A549 (cell line): ENCODE measurements around the gene SYT5.

Experiments used
- HDAC2 ChIP-seq: fragments of 200-600 bp; sonication (generic); IDR thresholded peaks from 2 replicates; pipeline ENCODE4 v1.6.1; 2016
- KDM5A ChIP-seq: fragments of 200-600 bp; sonication (generic); IDR thresholded peaks from 2 replicates; pipeline ENCODE4 v1.6.1; 2016; ENCODE audit warnings: antibody characterized with exemption, mild to moderate bottlenecking
- MAX ChIP-seq: IDR thresholded peaks from 2 replicates; pipeline ENCODE4 v1.6.1; 2012
- MAZ ChIP-seq: fragments of 150-350 bp; IDR thresholded peaks from 2 replicates; pipeline ENCODE4 v1.6.1; 2014; ENCODE audit warnings: antibody characterized with exemption, low read depth, low read length, borderline replicate concordance
- MYC ChIP-seq: IDR thresholded peaks from 2 replicates; pipeline ENCODE4 v1.6.1; 2012; ENCODE audit warnings: mild to moderate bottlenecking, inconsistent platforms, low read length, improper control_type of control experiment, borderline replicate concordance
- POLR2A ChIP-seq: IDR thresholded peaks from 2 replicates; pipeline ENCODE4 v1.6.1; 2012; ENCODE audit warnings: mild to moderate bottlenecking, low read length
- RARB ChIP-seq: fragments of 250-450 bp; sonication (Bioruptor Pico); IDR thresholded peaks from 2 replicates; pipeline ENCODE4 v1.8.0; 2021; ENCODE audit warnings: mild to moderate bottlenecking, moderate library complexity
- RFX5 ChIP-seq: fragments of 450-650 bp; IDR thresholded peaks from 2 replicates; pipeline ENCODE4 v1.7.1; 2014; ENCODE audit warnings: antibody characterized with exemption, mild to moderate bottlenecking, moderate library complexity
- TP53 ChIP-seq: fragments of 250-450 bp; sonication (Bioruptor Pico); IDR thresholded peaks from 2 replicates; pipeline ENCODE4 v1.5.0; 2021; ENCODE audit warnings: mild to moderate bottlenecking, moderate library complexity
- TF ChIP-seq, protein P1 (sequence below): fragments of >200 bp; sonication (Bioruptor Twin); formaldehyde crosslinking; IDR thresholded peaks from 3 replicates; pipeline ENCODE4 v1.5.1; 2016

GRCh38 chr19:55196803-55197202 lies 16.7 kb upstream of the SYT5 start:
- TF ChIP-seq TP53 (no peak), MAX (no peak), RFX5 (no peak), HDAC2 (no peak), MAZ (no peak), RARB (no peak), POLR2A (no peak), KDM5A (no peak), MYC (no peak)
- TF ChIP-seq, protein P1, sequence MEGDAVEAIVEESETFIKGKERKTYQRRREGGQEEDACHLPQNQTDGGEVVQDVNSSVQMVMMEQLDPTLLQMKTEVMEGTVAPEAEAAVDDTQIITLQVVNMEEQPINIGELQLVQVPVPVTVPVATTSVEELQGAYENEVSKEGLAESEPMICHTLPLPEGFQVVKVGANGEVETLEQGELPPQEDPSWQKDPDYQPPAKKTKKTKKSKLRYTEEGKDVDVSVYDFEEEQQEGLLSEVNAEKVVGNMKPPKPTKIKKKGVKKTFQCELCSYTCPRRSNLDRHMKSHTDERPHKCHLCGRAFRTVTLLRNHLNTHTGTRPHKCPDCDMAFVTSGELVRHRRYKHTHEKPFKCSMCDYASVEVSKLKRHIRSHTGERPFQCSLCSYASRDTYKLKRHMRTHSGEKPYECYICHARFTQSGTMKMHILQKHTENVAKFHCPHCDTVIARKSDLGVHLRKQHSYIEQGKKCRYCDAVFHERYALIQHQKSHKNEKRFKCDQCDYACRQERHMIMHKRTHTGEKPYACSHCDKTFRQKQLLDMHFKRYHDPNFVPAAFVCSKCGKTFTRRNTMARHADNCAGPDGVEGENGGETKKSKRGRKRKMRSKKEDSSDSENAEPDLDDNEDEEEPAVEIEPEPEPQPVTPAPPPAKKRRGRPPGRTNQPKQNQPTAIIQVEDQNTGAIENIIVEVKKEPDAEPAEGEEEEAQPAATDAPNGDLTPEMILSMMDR, result no peak
